ENCODE data around the gene MAEA.

DNA sequence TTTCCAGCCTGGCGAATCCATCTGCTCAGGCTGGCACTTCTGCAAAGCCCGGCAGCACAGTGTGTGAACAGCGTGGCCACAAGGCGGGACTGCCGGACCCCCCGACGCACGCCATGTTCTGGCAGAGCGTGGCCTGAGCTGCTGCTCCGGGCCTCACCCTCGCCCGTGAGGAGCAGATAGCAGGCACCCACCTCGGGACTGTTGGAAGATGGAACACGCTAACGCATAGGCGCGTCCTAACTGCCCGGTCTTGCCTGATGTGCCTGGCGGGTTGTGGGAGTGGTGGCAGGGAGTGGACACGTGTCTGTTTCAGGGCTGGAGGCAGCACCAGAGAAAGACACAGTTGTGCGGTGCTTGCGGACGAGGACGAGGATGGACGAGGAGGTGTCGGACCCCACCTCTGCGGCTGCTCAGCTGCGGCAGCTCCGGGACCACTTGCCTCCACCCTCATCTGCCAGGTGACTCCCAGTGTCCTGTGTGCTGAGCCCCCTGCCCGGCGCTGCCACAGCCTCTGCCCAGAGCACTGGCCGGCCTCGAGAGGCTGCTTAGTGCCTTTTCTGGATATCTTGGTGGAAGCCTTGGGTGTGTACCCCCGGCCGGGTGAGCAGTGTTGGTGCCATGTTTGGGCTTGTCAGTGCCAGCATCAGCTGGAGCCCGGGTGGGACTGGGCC lies 85.5 kb downstream of the MAEA start:
- TF ChIP-seq ZNF274 (IDR thresholded peaks at IDR 0.05; ENCODE audit: low read depth, low read length) = no peak
- TF ChIP-seq YY1 (IDR thresholded peaks at IDR 0.05; ENCODE audit: insufficient read depth, insufficient read length) = no peak
